ENCODE data around the gene DSCAML1.

GRCh38 chr11:117418737-117419481 is 378.1 kb downstream of the DSCAML1 start:
- TF ChIP-seq POLR2AphosphoS5 (IDR thresholded peaks at IDR 0.05; ENCODE audit: low read depth, low read length) (no peak), CTCF (IDR thresholded peaks at IDR 0.05 in 2 of 3, conservative IDR thresholded peaks at IDR 0.05 in 1 of 3; ENCODE audit: borderline replicate concordance in 1 of 3, insufficient read depth in 1 of 3, low read depth in 2 of 3, low read length in 2 of 3) (no peak), POLR2A (IDR thresholded peaks at IDR 0.05; ENCODE audit: borderline replicate concordance, extremely low read depth, insufficient read depth, insufficient read length) (no peak), EZH2phosphoT487 (IDR thresholded peaks at IDR 0.05; ENCODE audit: borderline replicate concordance) (no peak), SP1 (IDR thresholded peaks at IDR 0.05; ENCODE audit: low read depth) (no peak), EZH2 (IDR thresholded peaks at IDR 0.05) (no peak)

Data from HCT116 (cell line).